NCI-H187 (cell line): ENCODE results near the gene UBD.

Experiments used
- DNase-seq, 2 experiments: peaks; one replicate each; lab custom pipeline; 2025; lab: John Stamatoyannopoulos, UW

UBD gene

GRCh38 chr6:29521006-29521680, 38.4 kb downstream of the UBD start:
- DNase-seq, result no peak

- no peak for DNase-seq
Measured at GRCh38 chr6:29520232-29520631, 39.3 kb downstream of the UBD start.

GRCh38 chr6:29519291-29520010, 40.1 kb downstream of the UBD start:
- no peak for DNase-seq

GRCh38 chr6:29517728-29518440, 41.6 kb downstream of the UBD start:
- no peak for DNase-seq

GRCh38 chr6:29517245-29517644, 42.3 kb downstream of the UBD start:
- DNase-seq, result no peak

- no peak for DNase-seq
Measured at GRCh38 chr6:29516108-29516507, 43.4 kb downstream of the UBD start.

- no peak for DNase-seq
Measured at GRCh38 chr6:29510746-29511300, 48.7 kb downstream of the UBD start.

- DNase-seq, result no peak
Measured at GRCh38 chr6:29510202-29510601, 49.3 kb downstream of the UBD start.

GRCh38 chr6:29509711-29510110, 49.8 kb downstream of the UBD start:
- DNase-seq, result no peak

- no peak for DNase-seq
Measured at GRCh38 chr6:29509239-29509638, 50.3 kb downstream of the UBD start.

GRCh38 chr6:29507319-29507718, 52.2 kb downstream of the UBD start:
- no peak for DNase-seq

GRCh38 chr6:29506446-29507067, 53.0 kb downstream of the UBD start:
- DNase-seq, result no peak

- DNase-seq, result no peak
Measured at GRCh38 chr6:29505808-29506207, 53.7 kb downstream of the UBD start.
